GM18873 (cell line): ENCODE results near the gene NDUFB10.

ENCODE experiments used
- ATAC-seq: cut with Tn5 transposase; IDR thresholded peaks from one replicate; pipeline ENCODE4 v1.9.1; 2021; ENCODE audit warnings: mild to moderate bottlenecking, moderate library complexity, moderate number of reproducible peaks; ENCODE audit not compliant: unreplicated experiment, low FRiP score

NDUFB10 gene

DNA sequence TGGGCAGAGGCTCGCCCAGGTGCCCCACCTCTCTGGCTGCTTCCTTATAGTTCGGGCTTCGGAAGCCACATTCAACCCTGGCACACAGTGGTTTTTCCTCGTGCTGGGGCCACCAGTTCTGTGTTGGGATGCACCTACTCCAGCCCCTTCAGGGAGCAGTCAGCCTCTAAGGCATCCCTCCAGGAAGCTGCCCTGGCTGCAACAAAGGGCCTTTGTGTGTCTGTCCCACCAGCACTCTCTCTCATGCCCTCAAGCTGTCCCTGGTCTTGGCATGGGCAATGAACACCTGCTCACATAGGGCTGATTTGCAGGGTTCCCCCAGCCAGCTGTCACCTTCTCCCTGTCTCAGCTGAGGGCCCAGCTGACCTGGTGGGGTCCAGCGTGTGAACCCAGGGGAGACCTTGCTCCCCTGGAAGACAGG is 22.7 kb downstream of the NDUFB10 start:
- no peak for ATAC-seq

DNA sequence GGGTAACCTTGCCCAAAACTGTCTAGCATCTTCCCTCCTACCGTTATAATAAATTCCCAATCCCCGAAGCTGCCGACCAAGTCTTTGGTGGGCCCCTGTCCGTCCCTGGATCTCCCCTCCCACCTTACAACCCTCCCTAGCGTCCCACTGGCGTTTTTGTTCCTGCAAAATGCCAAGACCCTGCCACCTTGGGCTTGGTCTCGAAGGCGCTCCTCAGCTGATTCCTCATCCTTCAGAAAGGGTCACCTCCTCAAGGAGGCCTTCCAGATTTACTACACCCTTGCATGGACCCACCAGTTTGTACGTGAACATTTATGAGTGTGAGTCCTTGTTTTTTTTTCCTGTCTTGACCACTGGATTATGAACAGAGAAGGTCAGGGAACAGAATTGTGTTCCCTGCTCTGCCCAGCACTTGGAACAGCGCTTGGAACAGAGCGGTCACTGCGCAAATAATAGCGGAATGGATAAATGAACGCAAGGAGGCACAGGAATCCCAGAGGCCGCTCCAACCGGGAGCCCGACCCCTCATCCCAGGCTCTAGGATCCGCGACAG is 23.7 kb downstream of the NDUFB10 start:
- ATAC-seq, result no peak

DNA sequence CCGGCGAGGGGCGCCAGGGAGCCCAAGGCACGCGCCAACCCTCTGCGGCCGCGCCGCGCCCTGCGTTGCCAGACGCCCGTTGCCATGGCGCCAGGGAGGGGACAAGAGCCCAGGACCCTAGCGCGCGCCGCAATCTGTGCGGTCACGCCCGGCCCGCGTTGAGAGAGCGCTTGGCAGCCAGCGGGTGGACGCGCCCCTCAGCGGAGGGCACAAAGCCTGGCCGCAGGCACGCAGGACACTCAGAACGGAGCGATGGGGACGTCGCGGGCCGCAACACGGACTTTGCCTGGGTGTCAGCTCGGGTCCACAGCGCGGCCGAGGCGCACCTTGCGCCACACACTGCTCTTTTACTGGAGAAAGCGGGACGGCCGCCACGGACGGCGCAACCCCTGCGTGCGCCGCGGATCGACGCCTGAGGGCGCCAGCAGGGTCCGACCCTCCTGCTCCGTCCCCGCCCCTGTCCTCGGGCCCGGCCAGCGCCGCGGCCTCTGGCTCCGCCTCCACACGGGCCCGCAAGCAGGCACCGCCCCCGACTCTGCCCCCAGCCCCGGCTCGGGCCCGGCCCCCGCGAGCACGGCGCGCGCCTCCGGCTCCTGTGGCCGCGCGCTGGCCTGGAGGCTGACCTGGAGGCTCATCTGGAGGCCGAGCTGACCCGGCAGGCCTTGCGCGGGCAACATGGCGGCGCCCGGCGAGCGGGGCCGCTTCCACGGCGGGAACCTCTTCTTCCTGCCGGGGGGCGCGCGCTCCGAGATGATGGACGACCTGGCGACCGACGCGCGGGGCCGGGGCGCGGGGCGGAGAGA is 24.4 kb downstream of the NDUFB10 start, which contains the start of gene GFER:
TSS of gene GFER (plus strand) at position 650 of the 803 bp plus-strand sequence. CDS start at position 676, 26 bp downstream.
- peak; percentile 53 for ATAC-seq

GRCh38 chr16:1984347-1985225 is 25.2 kb downstream of the NDUFB10 start:
- no peak for ATAC-seq

DNA sequence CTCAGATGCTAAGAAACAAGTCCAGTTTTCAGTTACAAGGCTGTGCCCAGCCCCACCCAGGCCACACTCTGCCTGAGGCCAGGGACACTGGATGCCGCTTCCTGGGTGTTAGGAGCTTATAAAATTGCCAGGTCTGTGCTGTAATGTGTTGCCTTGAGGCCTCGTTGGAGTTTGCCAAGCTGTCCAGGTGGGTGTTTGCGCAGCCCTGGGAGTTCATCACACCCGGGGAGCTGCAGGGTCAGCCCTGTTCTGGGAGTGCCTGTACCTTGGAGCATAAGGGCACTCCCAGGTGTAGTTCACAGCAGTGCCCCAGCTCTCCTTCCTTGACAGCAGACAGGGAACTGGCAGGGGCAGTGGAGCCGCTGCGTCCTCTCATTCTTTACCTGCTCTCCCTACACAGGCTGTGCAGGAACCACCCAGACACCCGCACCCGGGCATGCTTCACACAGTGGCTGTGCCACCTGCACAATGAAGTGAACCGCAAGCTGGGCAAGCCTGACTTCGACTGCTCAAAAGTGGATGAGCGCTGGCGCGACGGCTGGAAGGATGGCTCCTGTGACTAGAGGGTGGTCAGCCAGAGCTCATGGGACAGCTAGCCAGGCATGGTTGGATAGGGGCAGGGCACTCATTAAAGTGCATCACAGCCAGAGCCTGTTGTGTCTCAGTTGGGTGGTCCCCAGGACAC is 26.3 kb downstream of the NDUFB10 start:
- ATAC-seq, result no peak

DNA sequence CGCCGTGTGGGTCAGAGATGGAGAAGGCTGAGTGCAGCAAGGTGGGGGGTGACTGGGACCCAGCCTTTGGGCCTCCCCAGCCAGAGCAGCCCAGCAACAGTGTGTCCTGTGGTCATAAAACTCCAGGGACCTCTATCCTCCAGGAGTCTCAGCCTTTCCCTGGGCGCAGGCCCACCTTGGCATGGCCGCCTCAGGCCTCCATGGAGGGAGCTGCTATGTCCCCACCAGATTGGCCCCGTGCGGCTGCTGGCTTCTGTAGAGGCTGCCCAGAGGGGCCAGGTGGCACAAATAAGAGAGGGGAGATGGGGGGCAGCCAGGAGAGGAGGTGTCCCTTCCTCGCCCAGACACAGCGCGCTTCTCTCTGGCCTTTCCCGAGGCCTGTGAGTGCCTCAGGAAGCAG is 27.9 kb downstream of the NDUFB10 start:
- no peak for ATAC-seq

DNA sequence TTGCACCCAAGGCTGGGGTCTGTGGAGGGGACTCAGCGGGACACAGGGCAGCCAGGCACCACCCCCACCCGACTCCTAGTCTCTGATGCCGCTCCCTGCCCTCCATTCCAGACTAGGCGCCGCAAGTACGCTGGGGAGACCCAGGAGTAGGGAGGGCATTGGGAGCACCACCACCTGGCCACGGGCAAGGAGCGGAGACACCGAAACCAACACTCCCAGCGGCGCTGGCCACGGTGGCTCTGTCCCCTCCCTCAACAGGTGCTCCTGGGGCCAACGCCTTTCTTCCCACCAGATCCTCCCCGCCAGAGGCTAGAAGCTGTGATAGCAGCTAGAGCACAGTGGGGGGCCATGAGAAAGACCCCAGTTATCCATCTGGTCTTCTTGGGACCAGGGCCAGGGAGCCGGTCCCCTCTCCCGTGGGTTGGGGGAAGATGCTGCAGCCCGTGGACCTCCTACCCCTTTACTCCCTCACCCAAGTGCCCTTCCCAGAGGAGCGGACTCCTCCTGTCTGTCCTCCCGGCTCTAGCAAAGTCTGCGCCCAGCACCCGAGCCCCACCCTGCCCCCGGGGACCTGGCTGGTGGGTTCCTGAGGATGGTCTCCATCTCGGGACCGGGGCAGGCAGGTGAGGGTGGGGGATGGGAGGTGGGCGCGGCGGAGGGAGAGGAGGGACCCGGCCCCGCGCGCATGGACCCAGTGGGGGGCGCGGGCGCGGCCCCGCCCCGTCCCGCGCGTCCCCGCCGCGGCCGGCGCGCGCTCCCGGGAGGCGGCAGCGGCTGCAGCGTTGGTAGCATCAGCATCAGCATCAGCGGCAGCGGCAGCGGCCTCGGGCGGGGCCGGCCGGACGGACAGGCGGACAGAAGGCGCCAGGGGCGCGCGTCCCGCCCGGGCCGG is 30.1 kb downstream of the NDUFB10 start, which contains the start of gene SYNGR3:
TSS of gene SYNGR3 (plus strand) at position 762 of the 892 bp plus-strand sequence. CDS start 133 bp downstream, outside the sequence.
- ATAC-seq, result no peak

GRCh38 chr16:1990101-1990350 is 30.7 kb downstream of the NDUFB10 start:
- no peak for ATAC-seq

DNA sequence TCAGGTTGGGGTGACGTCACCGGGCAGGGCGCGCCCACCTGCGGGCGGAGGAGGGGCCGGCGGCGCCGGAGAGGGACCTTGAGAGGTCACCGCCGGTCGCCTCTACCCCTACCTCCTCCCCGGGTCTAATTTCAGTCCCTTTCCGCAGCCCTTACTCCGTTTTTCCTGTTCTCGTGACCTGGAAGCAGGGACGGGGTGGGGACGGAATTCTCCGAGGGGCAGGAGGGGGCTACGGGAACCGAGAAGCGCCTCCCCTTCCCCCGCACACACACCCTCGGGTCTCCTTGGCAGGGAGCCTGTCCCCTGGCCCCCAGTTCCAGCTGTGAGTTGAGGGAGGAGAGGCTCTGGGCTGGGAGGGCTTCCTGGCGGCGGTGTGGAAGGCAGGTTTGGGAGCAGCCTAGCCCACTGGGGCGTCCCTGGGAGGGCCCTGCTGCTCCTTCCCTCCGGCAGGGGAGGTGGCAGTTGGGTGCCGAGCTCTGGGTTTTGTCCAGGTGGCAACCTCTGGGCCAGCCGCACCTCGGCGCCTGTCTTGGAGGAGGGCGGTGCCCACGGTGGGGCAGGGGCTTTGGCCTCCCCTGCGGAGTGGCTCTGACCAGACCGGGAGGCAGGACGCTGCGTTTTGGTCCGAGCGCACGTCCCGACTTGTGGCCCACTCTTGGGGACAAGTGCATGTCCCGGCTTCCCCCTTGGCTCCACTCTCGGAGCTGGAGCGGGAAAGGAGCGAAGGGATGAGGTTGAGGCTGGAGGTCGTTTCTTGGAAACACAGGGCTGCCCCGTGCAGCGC is 31.2 kb downstream of the NDUFB10 start:
- ATAC-seq, result no peak

DNA sequence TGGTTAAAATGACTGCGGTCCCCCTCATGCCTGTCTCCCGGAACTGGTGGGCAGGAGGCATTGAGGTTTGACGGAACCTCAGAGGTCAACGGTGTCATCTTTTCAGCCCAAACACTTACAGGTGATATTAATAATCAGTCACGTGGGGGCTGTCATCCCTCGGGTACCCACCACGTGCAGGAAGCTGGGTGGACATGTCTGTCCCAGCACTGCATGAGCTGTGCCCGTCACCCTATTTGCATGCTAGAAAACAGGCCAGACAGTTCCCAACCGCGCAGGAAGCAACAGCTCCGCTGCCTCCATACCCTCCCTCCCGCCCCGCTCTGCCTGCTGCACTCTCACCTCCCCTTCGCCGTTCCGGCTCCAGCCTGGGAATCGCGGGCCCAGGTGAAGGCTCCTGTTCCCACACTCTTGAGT is 31.8 kb downstream of the NDUFB10 start:
- peak; percentile 43 for ATAC-seq

- no peak for ATAC-seq
Observed at GRCh38 chr16:1991588-1991947, 32.2 kb downstream of the NDUFB10 start.

DNA sequence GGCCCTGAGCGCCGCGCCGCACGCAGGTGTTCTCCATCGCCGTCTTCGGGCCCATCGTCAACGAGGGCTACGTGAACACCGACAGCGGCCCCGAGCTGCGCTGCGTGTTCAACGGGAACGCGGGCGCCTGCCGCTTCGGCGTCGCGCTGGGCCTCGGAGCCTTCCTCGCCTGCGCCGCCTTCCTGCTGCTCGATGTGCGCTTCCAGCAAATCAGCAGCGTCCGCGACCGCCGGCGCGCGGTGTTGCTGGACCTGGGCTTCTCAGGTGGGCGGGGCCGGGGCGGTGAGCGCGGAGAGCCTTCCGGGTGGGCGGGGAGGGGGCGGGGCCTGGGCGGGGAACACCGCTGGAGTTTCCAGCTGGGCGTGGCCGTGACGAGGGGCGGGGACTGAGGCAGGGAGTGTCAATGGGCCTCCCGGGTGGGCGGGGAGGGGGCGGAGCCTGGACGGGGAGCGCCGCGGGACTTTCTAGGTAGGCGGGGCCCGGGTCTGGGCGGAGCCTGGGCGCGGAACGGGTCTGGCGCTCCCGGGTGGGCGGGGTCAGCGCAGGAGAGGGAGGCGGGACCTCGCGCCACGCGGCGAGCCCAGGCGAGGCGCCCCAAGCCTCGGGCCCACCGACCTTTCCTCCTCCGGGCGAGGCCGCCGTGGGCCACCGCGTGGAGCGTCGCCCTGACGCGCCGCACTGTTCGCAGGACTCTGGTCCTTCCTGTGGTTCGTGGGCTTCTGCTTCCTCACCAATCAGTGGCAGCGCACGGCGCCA is 32.8 kb downstream of the NDUFB10 start:
- no peak for ATAC-seq

DNA sequence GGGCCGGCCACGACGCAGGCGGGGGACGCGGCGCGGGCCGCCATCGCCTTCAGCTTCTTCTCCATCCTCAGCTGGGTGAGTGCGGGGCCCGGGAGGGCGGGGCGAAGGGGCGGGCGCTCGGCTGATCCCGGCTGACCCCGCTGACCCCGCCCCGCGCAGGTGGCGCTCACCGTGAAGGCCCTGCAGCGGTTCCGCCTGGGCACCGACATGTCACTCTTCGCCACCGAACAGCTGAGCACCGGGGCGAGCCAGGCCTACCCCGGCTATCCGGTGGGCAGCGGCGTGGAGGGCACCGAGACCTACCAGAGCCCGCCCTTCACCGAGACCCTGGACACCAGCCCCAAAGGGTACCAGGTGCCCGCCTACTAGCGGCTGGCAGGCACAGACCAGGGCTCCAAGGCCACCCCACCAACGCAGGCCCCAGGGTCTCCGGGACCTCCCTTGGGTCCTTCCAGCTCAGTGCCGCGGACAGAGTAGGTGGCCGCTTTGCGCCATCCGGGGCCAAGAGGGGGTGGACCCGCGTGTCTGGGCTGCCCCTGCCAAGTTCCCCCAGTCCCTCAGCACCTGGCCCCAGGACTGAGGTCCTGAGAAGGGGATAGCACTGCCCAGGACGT is 33.5 kb downstream of the NDUFB10 start:
- no peak for ATAC-seq

GRCh38 chr16:1993731-1994131 is 34.4 kb downstream of the NDUFB10 start:
- no peak for ATAC-seq

- no peak for ATAC-seq
Observed at GRCh38 chr16:1997494-1998359, 38.4 kb downstream of the NDUFB10 start.

DNA sequence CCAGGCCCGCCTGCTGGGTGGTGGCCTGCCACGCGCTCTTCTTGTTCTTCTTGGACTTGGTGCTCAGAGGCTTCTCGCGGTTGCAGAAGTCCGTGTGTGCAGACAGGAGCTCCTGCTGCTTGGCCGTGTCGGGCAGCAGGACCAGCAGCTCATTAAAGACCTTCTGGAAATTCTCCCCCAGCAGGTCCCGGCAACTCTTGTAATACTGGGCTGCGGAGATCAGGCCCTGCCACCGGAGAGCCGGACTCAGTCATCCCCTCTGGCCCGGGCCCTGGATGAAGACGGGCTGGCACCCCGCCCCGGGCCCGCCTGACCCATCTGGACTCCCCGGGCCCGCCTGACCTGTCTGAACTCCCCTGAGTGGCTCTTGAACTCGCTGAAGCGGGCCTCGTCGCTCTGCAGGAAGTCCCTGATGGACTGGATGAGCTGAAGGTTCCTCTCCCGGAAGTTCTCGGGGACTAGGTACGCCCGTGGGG is 39.1 kb downstream of the NDUFB10 start:
- no peak for ATAC-seq
